HG03095 (cell line): ENCODE measurements around the gene CCT8.
"Not testable (repeated sequence)": the region's sequence is repeated elsewhere in the genome, so short reads cannot be mapped to it uniquely, and the experiment has no call there.

Experiments used
- ATAC-seq: cut with Tn5 transposase; IDR thresholded peaks from one replicate; pipeline ENCODE4 v1.9.1; 2021; ENCODE audit warnings: moderate library complexity; ENCODE audit not compliant: unreplicated experiment

The CCT8 gene

DNA sequence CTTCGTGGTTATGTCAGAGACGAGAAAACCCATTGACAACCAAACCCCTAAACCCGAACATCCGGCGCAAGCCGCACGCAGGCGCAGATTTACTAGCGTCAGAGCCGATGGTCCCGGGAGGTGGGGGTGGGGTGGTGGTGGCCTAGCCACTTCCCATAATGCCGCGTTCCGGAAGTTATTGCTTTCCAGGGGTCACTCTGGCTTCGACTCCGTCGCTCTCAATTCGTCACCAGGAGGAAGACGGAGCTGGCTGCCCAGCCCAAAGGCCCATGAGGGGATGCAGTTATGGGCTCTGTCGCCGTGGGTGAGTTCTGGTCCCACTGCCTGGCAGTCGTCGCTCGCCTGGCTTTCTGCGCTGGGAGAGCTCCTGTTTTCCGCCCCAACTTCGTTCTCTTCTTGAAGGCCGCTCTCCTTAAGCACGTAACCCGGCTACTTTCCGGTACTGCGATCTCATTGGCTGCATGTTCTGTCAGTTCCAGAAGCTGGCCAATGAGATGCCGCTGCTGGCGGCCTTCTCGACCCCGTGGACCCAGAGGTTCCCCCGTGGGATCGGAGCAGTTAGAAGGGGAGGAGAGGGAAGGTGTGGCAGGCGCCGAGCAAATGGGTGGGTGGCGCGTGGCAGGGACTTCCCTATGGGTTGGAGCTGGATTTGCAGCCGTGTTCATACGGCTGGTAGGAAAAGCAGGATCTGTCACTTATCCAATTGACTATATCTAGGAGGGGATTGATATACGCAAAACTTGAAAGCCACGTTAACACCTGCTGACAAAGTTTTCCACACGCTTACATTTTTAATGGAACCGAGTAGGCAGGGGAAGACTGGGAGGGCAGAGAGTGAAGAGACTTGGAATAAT is 48.7 kb downstream of the CCT8 start, which contains the start of gene USP16:
TSS of gene USP16 (plus strand) at position 195 of the 854 bp plus-strand sequence. CDS start 3,246 bp downstream, outside the sequence.
- peak; percentile 97 for ATAC-seq

DNA sequence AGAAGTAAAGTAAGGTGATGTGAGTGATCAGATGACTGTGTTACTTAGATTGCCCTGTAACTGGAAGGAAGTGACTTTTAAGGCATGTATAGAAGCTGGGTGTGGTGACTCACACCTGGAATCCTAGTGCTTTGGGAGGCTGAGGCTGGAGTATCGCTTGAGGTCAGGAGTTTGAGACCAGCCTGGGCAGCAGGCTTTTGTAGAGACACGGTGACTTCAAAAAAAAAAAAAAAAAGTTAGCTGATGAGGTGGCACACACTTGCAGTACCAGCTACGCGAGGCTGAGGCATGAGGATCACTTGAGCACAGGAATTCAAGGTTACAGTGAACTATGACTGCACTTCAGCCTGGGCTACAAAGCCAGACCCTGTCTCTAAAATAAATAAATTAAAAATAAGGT is 51.3 kb downstream of the CCT8 start:
- no peak for ATAC-seq

DNA sequence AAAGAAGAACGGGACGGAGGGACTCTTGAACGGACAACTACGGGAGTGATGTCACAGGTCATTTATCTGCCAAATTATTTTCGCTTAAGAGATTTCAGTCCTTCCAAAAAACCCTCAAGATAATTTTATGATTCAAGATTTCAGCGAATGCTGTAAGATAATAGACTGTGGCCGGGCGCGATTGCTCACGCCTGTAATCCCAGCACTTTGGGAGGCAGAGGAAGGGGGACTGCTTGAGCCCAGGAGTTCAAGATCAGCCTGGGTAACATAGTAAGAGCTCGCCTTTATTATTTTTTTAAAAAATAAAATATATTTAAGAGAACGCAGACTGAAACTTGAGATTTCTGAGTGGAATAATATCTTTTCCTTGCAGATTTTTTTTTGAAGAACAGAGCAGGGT is 54.9 kb downstream of the CCT8 start:
- peak; percentile 20 for ATAC-seq

DNA sequence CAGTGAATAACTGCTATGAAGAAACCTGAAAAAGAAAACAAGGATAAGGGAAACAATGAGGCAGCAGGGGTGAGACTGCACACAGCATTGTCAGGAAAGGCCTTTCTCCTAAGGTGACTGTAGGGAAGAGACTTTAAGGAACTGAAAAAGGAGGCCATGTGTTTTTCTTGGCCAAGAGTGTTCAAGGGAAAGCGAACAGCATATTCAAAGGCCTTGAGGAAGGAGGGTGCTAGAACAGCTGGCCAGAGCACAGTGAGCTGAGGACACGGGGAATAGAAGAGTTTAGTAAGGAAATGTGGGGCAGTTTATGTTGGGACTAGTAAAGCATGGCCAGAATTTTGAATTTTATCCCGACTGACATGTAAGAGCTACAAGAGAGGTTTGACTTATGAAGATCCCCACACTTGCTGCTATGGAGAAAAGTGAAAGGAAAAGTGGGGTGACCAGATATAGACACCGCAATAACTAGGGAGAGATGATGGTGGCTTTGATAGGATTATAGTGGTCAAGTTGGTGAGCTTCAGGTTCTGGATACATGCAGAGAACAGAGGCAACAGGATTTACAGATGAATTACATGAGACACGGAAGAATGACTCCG is 55.7 kb downstream of the CCT8 start:
- no peak for ATAC-seq

DNA sequence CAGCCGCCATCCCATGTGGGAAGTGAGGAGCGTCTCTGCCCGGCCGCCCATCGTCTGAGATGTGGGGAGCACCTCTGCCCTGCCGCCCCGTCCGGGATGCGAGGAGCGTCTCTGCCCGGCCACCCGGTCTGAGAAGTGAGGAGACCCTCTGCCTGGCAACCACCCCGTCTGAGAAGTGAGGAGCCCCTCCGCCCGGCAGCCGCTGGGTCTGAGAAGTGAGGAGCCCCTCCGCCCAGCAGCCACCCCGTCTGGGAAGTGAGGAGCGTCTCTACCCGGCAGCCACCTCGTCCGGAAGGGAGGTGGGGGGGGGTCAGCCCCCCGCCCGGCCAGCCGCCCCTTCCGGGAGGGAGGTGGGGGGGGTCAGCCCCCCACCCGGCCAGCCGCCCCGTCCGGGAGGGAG is 62.2 kb downstream of the CCT8 start:
- ATAC-seq = not testable (repeated sequence)

DNA sequence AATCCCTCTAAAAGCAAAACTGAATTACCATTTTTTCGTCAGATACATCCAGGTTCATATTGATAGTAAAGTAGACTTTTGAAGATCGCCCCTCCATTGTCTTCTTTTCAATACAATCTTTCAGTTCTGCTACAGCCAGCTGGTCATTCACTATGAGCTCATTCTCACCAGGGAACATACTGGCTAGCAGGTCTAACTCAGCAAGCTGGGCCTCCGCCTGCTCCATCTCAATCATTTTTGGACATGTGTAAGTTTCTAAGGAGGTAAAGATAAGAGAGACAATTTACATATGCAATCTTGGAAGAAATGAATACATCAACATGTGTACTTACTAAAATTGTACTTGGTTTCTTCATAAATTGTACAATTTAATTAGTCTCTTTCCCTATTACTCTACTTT is 65.1 kb downstream of the CCT8 start:
- no peak for ATAC-seq

DNA sequence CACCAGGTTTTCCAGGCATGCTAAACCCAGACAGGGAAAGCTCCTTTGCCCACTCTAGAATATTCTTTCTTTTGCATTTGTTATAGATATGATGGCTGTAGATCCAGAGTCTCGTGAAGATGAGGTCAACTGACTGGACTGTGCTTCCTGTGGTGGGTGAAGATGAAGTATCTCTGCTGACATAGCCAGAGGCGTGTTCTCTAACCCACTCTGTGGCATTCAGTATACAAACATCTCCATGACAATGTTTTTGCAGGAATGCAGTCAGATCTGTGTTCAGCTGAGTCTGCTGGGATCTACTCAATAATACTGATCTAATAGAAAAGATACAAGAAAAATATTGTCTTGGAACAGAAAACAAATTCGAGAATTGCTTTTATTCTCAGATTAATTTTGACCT is 65.6 kb downstream of the CCT8 start:
- no peak for ATAC-seq

DNA sequence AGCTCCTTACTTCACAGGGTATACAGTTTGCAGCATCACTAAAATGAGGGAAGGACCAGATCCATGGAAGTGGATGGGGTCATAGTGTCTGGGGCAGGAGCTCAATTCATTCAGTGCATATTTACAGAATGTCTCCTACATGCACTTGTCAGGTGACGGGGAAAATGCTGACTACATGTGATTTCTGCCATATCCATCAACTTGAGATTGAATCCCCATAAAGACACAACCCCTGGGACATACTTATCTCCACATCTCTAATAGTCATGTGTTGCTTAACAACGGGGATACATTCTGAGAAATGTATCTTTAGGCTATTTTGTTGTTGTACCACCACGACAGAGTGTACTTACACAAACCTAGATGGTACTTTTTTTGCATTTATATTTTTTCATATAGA is 66.3 kb downstream of the CCT8 start:
- no peak for ATAC-seq
